Suprapubic skin (tissue), 2 donors: Measurements from ENCODE around the gene NCOA5.

ENCODE experiments used
- EP300 ChIP-seq: sonication (generic); formaldehyde crosslinking; IDR thresholded peaks from one replicate; pipeline ENCODE4 v1.6.1; 2017; ENCODE audit warnings: antibody characterized with exemption
- POLR2A ChIP-seq, 2 donors: fragments of 450-650 bp; IDR thresholded peaks; one replicate each; pipeline ENCODE4 v1.6.1; 2017; ENCODE audit warnings: antibody characterized with exemption in 2 of 2, mild to moderate bottlenecking in 2 of 2, moderate library complexity in 2 of 2

DNA sequence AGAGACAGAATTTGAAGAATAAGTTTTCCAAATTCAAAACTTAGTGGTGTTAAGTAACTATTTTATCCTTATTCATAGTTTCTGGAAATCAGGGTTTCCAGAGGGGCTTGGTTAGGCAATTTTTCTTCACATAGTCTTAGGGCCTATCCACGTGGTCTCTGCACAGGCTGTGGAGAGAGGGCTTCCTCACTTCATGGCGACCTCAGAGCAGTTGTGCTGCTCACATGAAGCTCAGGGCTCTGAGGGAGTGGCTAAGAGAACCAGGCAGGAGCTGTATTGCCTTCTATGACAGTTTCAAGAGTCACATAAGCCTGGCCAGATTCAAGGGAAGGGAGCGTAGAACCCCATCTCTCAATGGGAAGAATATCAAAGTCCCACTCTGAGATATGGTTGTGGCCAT, 14.5 kb upstream of the NCOA5 start:
- TF ChIP-seq POLR2A (IDR thresholded peaks at IDR 0.05) (no peak), EP300 (no peak)
